ENCODE data around the gene VGLL1.

The VGLL1 gene

DNA sequence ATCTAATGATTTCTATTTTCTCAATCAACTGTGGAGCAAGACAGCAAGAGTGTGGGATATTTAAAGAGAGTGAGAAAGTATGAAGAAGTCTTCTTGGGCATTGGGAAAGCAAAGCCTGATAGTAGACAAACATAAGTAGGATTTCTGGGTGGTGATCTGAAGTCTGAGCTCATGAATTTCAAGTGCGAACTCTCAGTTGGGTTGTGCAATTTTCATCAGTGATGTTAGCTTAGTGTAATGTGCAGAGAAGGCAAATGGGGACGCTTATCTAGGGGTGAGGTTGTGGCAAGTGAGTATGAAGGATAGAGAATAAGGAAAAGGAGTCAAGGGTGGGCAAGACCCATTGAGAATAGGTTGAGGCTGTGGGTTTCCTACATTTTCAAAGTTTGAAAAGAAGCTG, 23.7 kb downstream of the VGLL1 start:
- DNase-seq (ENCODE audit: low spot score) = no peak

DNA sequence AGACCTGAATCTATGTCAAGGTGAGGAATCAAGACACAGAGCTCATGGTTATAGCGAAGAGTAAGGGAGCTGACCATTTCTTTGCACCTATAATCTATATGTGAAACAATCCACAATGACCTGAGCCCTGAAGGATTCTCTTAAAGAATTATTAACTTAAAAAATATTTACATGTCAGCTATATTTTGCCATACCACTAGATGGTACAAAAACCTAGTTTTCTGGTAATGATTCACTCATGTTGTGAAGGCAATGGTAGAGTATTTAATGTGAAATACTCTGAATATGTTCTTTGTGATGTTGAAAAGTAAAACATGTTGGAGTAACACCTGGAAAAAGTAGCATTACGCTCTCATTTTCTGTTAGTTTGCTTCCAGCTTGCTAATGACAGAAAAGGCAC, 40.0 kb downstream of the VGLL1 start:
- peak; percentile 32 for DNase-seq (ENCODE audit: low spot score)

DNA sequence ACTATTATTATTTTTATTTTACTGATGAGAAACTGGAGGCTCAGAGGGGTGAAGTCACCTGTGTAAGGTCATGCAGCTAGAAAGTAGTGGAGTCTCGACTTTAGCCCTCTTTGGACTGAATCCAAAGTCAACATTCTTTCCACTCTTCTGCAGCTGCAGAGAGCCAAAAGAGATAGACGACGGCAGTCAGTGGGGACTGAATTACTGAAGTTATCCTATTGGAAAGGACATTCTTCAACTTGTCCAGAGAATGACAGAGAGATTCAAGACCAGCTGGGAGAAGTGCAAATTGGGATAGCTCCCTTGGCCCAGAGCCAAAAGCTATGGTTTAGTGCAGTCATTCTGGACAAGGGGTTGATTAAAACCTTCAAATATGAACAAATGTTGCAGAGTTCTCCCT, 42.5 kb downstream of the VGLL1 start:
- DNase-seq (ENCODE audit: low spot score) = no peak

DNA sequence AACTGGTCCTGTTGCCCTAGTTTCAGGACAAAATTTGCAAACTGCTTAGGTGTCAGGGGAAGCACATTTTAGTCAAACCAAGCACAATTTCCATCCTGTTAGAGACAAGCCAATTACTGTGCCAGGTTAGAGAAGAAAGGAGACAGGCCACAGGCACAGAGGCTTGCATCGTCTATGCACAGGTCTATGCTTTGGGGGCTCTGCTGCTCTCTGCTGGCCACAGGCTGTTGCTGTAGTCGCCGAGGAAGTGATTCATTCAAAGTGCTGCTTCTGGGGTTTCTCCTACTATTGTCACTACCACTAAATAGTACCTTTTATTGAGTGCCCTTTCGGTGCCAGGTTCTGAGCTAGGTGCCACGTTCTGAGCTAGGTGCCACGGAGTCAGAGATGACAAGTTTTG, 45.5 kb downstream of the VGLL1 start:
- peak; percentile 80 for DNase-seq (ENCODE audit: low spot score)

DNA sequence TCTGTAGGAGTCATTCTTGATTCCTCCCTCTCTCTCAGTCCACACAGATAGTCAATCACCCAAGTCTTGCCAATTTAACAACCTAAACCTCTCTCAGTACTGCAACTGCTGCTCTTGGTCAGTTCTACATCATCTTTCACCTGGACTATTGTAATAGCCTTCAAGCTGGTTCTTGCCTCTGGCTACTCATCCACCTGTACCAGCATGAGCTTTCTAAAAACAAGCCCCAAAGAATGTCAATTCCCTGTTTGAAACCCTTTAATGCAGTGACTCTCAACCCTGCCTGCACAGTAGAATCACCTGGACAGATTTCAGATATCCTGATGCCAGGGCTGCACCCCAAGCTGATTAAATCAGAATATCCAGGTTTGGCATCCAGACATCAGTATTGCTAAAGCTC, 48.3 kb downstream of the VGLL1 start:
- DNase-seq (ENCODE audit: low spot score) = no peak

DNA sequence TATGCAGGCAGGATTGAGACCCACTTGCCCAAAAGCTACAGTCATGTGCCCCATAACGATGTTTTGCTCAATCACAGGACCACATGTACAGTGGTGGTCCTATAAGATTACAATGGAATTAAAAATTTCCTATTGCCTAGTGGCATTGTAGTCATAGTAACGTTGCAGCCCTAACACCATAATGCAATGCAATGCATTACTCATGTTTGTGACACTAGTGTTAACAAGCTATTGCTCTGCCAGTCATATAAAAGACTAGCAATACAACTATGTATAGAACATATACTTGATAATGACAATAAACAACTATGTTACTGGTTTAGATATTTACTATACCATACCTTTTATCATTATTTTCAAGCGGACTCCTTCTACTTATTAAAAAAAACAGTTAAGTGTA, 50.6 kb downstream of the VGLL1 start:
- DNase-seq (ENCODE audit: low spot score) = no peak

DNA sequence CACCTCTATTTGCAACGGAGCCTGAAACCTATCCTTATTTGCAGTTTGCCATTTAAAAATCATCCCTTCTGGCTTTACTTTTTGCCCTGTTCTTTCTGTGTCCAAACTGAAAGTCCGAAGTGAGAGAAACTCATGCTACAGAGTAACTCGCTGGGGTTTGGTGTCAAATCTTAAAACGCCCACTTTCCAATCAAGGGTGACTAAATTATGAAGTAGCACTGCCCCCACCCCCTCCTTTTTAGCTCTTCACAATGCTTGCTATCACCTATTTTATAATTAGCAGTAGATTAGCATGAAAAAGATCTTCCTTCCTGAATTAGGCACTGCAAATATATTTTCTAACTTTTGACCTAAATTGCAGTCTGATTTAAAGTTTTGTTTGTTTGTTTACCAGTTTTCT, 52.5 kb downstream of the VGLL1 start:
- DNase-seq (ENCODE audit: low spot score) = no peak

DNA sequence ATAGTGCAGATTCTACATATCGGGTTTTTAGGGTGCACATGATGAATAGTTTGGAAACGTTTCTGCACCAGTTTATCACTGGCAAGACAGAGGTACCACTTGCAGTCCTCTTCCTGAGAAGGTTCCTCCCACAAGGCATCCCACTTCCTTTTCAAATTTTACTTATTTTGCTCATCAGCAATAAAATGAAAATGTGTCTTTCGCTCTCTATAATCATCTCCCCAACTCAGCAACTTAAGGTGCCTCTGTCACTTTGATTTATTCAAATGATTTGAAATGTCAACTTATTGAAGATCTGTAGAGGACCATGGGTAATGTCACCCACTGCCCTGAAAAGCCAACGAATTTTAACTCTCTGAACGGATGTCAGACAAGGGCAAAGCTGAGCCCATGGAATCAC, 53.2 kb downstream of the VGLL1 start:
- no peak for DNase-seq (ENCODE audit: low spot score)

DNA sequence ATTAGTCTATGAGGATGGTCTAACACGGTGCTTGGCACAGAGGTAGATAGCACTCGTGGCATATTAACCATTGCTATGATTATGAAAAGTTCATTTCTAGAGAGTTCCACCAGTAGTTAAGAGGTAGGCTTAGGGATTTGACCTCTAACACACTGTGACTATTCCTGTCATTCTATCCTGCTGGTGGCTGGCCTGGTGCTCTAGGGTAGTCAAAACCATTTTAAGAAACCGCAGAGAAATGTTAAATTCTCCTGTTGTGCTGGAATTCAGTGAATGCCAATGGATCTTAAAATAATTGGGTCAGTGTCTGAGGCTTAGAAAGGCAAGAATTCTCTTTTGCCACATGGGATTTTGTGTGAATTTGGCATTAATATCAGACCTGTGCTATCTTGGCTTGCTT, 53.9 kb downstream of the VGLL1 start:
- no peak for DNase-seq (ENCODE audit: low spot score)

DNA sequence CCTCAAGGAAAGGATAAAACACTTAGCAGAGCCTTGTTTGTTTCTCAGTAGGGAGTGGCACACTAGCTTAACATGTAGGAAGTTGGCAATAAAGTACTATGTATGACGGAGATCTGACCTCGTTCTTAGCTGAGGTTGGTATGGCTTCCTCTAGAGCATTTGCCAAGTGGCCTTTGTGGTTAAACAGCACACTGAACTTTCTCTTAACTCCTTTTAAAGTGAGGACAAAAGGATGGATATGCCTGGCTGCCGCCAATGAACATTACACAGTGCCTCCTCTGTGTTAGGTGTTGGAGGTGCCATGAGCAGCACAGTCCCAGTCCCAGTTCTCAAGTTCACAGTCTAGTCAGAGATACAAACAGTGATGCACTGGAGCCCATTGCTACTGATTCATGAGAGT, 54.4 kb downstream of the VGLL1 start:
- peak; percentile 60 for DNase-seq (ENCODE audit: low spot score)

DNA sequence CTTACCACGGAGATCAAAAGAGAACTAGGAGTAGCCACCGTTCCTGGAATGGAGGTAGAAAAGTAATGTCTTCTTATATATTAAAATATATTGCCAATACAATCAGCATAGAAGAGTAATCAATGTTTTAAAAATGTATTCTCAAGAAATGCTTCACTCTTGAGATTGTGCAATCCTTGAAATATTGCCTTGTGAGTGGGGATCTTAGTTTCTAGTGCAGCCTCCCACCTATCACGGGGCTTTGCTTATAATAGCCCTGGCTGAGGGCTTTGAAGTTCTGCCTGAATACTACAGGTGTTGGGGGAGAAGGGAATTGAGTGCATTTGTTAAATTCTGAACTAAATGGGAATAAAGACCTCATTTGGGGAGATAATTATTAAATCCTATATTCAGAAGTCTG, 55.5 kb downstream of the VGLL1 start:
- DNase-seq (ENCODE audit: low spot score) = no peak

DNA sequence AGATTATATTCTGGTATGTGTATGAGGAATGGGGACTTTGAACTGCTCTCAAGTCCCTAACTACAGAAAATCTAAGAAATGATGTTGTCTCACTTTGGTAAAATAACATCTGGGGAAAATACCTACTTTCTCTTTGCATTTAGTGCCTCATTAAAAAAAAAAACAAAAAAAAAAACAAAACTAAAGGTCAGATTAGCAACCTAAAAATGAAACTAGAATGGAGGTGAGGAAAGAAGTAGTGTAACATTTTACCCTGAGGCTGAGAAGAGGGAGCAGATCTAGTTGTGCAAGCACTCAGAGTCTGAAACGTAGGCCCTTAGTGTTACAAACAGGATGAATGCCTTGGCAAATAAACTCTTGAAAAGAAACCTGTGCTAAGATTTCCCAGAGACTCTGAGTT, 56.0 kb downstream of the VGLL1 start:
- peak; percentile 33 for DNase-seq (ENCODE audit: low spot score)

DNA sequence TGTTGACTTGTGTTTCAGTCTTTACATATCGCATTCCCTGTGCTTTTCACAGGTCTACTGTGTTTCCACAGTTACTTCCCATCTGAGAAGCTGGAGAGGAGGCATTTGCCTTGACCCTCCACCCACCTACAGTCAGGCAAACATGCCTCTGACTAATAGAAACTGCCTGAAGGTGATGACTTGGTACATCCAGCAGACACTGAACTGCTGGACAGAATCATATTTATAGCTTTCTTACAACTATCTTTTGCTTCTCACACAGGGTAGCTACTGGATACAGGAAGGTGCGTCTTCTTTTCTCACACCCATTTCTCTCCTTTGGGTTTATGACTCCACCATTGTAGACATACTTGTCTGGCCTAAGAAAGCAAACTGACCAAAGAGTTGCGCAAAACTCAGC, 58.0 kb downstream of the VGLL1 start:
- DNase-seq (ENCODE audit: low spot score) = no peak

DNA sequence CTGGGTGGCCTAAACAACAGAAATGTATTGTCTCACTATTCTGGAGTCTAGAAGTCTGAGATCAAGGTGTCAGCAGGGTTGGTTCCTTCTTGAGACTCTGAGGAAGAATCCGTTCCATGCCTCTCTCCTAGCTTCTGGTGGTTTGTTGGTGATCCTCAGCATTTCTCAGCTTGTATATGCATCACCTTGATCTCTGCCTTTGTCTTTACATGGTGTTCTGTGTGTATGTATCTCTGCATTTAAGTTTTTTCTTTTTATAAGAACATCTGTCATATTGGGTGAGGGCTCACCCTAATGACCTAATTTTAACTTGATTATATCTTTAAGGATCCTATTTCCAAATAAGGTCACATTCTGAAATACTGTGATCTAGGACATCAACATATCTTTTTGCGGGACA, 65.3 kb downstream of the VGLL1 start:
- no peak for DNase-seq (ENCODE audit: low spot score)

DNA sequence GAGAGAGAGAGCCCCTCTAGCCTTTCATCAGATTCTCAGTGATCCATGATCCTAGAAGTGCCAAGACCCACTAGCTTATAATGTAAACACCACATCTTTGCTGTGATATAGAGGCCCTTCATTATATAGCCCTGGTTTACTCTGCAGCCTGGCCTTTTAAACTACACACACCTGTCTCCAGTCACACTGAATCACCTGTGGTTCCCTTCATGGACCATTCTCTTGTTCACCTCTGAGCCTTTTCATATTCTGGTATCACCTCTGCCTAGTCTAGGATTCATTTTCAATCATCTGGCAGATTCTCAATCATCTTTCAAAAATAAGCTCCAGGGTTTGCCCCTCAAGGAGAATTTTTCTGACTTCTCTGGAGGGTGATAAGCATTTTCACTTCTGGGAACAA, 65.9 kb downstream of the VGLL1 start:
- no peak for DNase-seq (ENCODE audit: low spot score)

DNA sequence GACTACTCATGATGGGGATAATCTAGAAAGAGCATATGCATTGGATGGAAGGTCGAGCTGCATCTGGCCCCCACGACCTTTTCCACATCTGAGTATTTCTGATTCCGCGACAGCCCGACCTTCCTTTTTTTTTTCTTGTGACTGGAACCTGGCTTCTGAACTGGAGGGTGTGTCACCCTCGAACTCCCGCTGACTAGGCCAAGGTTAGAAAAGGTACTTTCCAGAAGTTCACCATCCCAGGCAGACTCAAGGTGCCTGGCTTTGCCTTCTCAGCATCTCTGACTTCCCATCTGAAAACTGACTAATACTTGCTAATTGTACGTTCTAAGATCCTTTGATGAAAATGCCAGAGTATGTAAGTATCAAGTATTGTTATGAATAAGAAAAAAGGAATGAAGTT, 66.6 kb downstream of the VGLL1 start:
- DNase-seq (ENCODE audit: low spot score) = peak; percentile 65

DNA sequence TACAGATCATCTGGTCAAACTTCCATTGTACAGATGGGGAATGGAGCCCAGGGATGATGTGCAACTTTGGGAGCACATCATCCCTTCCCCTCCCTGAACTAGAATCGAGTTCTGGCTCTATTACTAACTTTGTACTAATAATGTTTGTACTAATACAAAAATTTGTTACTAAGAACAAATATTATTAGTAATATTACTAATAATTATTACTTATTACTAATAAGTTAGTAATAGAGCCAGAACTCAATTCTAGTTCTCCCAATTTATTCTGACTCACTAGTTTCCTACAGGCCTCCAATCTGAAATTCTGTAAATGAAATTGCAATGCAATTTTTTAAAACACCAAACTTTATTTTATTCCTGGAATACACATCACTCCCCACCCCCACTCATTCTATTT, 68.0 kb downstream of the VGLL1 start:
- DNase-seq (ENCODE audit: low spot score) = no peak

Measured in CD4-positive, alpha-beta T cell treated with Interleukin-2 at 100 ng/mL for 4 hours (primary cell).